Erythroblast (primary cell): ENCODE measurements around the gene HOXB6.

ENCODE experiments used
- DNase-seq, 2 experiments: peaks; one replicate each; lab custom pipeline; 2025; lab: John Stamatoyannopoulos, UW
- GATA1 ChIP-seq: IDR thresholded peaks from 2 replicates; pipeline ENCODE4 v1.6.1; 2011; ENCODE audit warnings: low read depth, mild to moderate bottlenecking, control low read depth, low read length, moderate library complexity
- POLR2A ChIP-seq: IDR thresholded peaks from 2 replicates; pipeline ENCODE4 v1.6.1; 2011; ENCODE audit warnings: mild to moderate bottlenecking, low read length

The HOXB6 gene

GRCh38 chr17:48623583-48623982 is 18.8 kb upstream of the HOXB6 start:
- peak; percentile 37 to 58 for DNase-seq
- TF ChIP-seq GATA1 (no peak), POLR2A (no peak)

- TF ChIP-seq POLR2A (no peak), GATA1 (no peak)
- no peak for DNase-seq
These were observed 18.1 kb upstream of the HOXB6 start for GRCh38 chr17:48622857-48623256.

DNA sequence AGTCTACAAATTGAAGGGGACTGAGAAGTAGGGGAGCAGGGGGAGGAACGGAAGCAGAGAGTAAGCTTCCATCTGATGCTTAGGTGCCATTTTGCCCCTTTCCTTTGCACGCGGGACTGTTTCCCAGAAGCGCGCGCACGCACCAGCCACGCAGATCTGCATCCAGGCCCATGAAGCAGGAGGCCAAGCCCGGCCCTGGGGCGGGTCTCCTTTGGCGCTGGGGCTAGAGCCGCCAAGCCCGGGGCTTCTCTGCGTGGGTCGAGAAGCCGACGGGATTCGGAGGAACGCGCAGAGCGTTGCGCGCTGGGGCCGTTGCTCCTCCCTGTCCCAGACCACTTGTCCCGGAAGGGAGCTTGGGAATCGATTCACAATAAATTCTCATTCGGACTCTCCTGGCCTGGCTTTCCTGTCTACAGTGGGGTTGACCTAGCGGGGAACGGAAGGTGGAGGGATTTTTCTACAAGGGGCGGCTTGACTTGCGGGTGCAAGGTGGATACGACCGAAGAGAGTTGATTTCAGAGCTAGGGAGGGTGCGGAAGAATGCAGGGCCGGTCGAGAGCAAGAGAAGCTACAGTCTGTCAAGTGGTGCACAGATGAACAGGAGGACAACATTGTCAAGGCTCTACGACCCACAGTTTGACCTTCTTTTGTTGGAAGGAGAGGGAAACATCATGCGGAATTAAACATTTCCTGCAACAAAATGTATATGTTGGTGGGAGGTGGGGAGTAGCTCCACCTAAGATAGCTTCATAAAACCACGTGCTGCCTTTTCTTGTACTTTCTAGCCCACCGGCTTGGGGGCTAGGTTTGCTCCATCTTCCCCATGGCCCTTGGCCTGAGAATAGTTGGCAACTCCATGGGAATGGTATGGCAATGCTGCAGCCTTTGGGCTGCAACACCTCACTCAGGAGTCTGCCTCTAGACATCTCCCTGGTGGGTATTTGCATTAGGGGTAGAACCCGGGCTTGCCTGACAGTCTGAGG is 16.9 kb upstream of the HOXB6 start:
- no peak for DNase-seq
- no peak for TF ChIP-seq GATA1
- no peak for TF ChIP-seq POLR2A

GRCh38 chr17:48620461-48621139 is 15.8 kb upstream of the HOXB6 start:
- DNase-seq = no peak
- TF ChIP-seq POLR2A (no peak), GATA1 (no peak)

GRCh38 chr17:48619826-48620449 is 15.2 kb upstream of the HOXB6 start:
- no peak for TF ChIP-seq GATA1
- TF ChIP-seq POLR2A = no peak
- no peak for DNase-seq

- DNase-seq = peak; percentile 77 to 88
- TF ChIP-seq GATA1 (no peak), POLR2A (no peak)
These were observed 13.6 kb upstream of the HOXB6 start for GRCh38 chr17:48618256-48618896.

GRCh38 chr17:48617471-48618255 is 12.9 kb upstream of the HOXB6 start:
- DNase-seq = no peak
- TF ChIP-seq GATA1 (no peak), POLR2A (no peak)

DNA sequence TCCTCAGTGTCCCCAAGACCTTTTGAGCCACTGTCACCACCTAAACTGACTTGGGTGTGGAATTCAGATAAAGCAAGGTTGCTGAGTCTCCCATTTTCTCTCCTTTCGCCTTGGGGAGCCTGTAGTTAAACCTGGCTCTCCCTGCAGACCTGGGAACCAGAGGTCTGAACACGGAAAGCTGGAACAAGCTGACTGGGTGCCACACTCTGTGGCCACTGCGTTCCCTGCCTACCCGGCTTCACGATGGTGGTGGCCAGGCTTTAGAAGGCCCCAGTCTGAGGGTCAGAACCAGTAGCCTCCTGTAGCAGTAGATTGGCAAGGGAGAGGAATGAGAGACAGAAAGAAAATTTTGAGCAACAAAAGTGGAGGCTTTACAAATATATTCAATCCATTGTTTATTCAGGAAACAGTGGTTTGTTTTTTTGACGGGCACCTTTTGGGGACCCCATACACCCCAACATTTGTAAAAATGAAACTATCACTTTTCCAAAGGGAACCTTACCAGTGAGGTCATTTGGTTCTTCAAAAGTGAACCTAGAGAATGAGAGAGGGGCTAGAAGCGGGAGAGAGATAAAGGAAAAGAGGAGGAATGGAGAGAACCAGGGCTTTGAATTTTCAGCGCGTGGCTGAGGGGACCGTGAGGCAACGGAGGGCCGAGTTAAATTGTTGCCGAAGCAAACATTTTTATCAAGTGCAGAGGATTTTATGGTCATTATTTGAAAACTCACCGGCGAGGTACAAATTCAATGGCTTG is 12.1 kb upstream of the HOXB6 start:
- DNase-seq = no peak
- no peak for TF ChIP-seq POLR2A
- TF ChIP-seq GATA1 = no peak

DNA sequence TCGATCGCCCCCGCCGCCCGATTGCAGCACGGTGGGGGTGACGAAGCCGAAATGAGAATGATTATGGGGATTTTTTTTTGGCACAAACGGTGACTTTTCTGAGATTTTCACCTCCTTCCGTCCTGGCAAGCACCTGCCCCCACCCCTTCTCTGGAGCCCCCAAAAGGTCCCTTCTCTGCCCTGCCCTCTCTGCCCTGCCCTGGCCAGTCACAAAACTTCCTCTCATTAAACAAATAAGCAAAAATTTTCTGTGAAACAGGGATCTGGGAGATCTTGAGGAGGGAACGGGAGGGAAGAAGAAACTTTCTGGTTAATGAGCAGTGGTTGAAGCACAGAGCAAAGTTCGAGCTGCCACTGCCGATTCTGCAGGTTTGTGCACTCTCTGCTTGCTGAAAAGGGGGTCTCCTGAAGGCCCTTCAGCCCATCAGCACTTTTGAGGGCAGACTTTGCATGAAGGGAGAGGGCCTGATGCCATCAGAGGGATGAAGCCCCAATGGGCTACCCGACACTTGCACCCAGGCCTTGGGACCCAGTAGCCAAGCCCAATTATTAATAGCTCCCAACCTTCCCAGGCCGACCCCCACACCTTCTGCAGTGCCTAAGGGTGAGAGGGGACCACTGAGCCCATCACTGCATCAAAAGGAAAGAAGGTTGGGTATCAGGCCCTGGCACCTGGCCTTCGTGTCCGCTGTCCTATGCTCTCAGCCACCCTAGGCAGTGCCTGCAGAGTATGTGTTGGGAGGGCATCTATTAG is 11.4 kb upstream of the HOXB6 start:
- TF ChIP-seq POLR2A (no peak), GATA1 (no peak)
- DNase-seq = no peak

DNA sequence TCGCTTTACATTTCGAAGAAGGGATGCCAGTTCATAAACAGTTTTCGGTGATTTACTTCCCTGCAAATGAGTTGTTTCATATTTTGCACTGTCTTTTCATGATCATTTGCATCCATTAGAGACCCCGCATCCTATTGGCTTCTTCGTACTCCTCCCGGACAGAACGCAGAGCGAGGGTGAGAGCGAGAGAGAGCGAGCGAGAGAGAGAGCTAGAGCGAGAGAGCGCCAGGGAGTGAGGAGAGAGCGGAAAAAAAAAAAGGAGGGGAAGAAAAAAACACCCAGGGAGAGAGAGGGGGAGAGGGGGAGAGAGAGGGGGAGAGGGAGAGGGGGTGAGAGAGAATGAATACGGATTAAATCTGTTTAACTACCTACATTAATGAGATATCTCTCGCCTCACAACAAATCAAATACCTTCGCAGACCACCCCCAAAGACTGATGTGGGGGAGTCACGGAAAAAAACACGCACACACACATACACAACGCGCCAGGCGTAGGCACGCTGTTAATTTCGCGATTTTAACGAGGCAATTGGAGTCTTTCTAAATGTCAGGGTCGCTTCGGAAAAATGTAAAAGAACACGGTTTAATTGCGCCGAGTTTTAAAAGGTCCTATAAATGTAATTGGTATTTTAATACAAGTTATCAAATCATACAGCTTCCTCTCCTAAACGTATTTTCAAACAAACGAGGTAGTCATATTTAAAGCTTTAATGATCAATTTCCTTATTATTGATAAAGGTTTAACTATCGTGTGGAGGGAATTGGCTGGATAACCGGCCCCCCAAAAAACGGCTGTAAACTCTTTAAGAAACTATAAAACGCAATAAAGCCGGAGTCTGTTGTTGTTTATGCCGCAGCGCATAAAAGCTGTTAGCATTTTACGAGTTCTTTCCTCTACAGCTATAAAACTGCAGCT is 10.5 kb upstream of the HOXB6 start, which contains the start of gene HOXB8:
Gene HOXB8 (minus strand): TSS at position 246 of the 916 bp plus-strand sequence. CDS start 588 bp downstream, outside the sequence.
- TF ChIP-seq GATA1 = no peak
- no peak for TF ChIP-seq POLR2A
- DNase-seq = no peak
